GM12878 (cell line): ENCODE results near the gene NXPH2. TPM values are rescaled to one million over a fixed set of nuclear protein-coding genes. Genes with fewer than 3 reads are reported as not detected.

Experiments
- ATAC-seq: fragments of 200-7000 bp; cut with Tn5 transposase; 3 replicates; pipeline ENCODE4 v1.9.1; 2020; ENCODE audit warnings: mild to moderate bottlenecking, moderate library complexity
- BruUV-seq: library from RNA; stranded (reverse); fragments of 400-500 nt; replicated peaks from 2 replicates; lab custom pipeline; 2021; lab: Mats Ljungman, UMichigan
- CTCF ChIA-PET: fragments of 300-600 bp; sonication (Branson Sonifier 250); formaldehyde crosslinking; extraction: SDS; loops from one replicate; lab custom pipeline; 2021; ENCODE audit warnings: inconsistent platforms; lab: Yijun Ruan, JAX
- POLR2A ChIA-PET: fragments of 350-600 bp; formaldehyde crosslinking; extraction: SDS; loops from one replicate; lab custom pipeline; 2021; ENCODE audit warnings: inconsistent platforms; lab: Charles Lee
- RAD21 ChIA-PET: fragments of 300-600 bp; sonication (Branson Sonifier 250); formaldehyde crosslinking; loops from one replicate; lab custom pipeline; 2023; ENCODE audit warnings: antibody characterized with exemption; ENCODE audit not compliant: unreplicated experiment; lab: Charles Lee
- SMC1A ChIA-PET: fragments of 300-600 bp; sonication (Branson Sonifier 250); formaldehyde crosslinking; loops from one replicate; lab custom pipeline; 2023; ENCODE audit not compliant: unreplicated experiment, uncharacterized antibody; lab: Charles Lee
- DNase-seq: peaks from one replicate; pipeline ENCODE4 v3.0.0-alpha.2; 2011; ENCODE audit warnings: low read depth, low spot score
- FAIRE-seq: peaks from 3 replicates; lab custom pipeline; 2011; peaks lifted over from hg19 to GRCh38; lab: Jason Lieb, UNC
- H2AFZ ChIP-seq: 2 replicates; pipeline ENCODE4 v1.6.0; 2011; ENCODE audit warnings: low read depth, low read length, control low read depth; ENCODE audit not compliant: control insufficient read depth
- H3K27ac ChIP-seq: 2 replicates; pipeline ENCODE4 v1.5.1; 2011; ENCODE audit warnings: control low read depth; ENCODE audit not compliant: control insufficient read depth, insufficient read depth
- H3K27me3 ChIP-seq, 2 experiments: replicated peaks in 1 of 2; 2 replicates each; pipeline versions ENCODE4 v1.6.0 to v1.6.1; 2011; ENCODE audit warnings: low read length in 1 of 2; ENCODE audit not compliant: control insufficient read depth in 2 of 2, insufficient read depth in 2 of 2
- H3K36me3 ChIP-seq, 2 experiments: 2 replicates each; pipeline ENCODE4 v1.5.1; 2011; ENCODE audit warnings: low read length in 1 of 2; ENCODE audit not compliant: control insufficient read depth in 2 of 2, insufficient read depth in 2 of 2
- H3K4me1 ChIP-seq: 2 replicates; pipeline ENCODE4 v1.6.1; 2011; ENCODE audit warnings: mild to moderate bottlenecking, low read length, moderate library complexity, mixed read lengths; ENCODE audit not compliant: control insufficient read depth, insufficient read depth
- H3K4me2 ChIP-seq: 2 replicates; pipeline ENCODE4 v1.6.0; 2011; ENCODE audit warnings: control low read depth; ENCODE audit not compliant: control insufficient read depth, insufficient read depth
- H3K4me3 ChIP-seq: fragments of 200-600 bp; sonication (generic); 2 replicates; pipeline ENCODE4 v1.5.1; 2016
- H3K79me2 ChIP-seq: 2 replicates; pipeline ENCODE4 v1.6.0; 2011; ENCODE audit warnings: low read length; ENCODE audit not compliant: control insufficient read depth, insufficient read depth
- H3K9ac ChIP-seq: 2 replicates; pipeline ENCODE4 v1.8.0; 2011; ENCODE audit warnings: low read length, control low read depth, mixed read lengths; ENCODE audit not compliant: control insufficient read depth, insufficient read depth
- H3K9me3 ChIP-seq: replicated peaks from 3 replicates; pipeline ENCODE4 v1.5.1; 2011; ENCODE audit warnings: mild to moderate bottlenecking, low read length; ENCODE audit not compliant: control insufficient read depth, insufficient read depth
- H4K20me1 ChIP-seq: 2 replicates; pipeline ENCODE4 v1.6.0; 2011; ENCODE audit not compliant: control insufficient read depth, insufficient read depth
- BMI1 ChIP-seq: fragments of 450-650 bp; IDR thresholded peaks from 2 replicates; pipeline ENCODE4 v1.6.1; 2016; ENCODE audit warnings: mild to moderate bottlenecking, moderate library complexity, borderline replicate concordance
- BRCA1 ChIP-seq: IDR thresholded peaks from 2 replicates; pipeline ENCODE4 v1.6.1; 2011; ENCODE audit warnings: low read depth, low read length, improper control_type of control experiment
- CEBPB ChIP-seq, 2 experiments: fragments of 150-350 bp in 1 of 2; IDR thresholded peaks; 2 replicates each; pipeline ENCODE4 v1.6.1; 2012 to 2014; ENCODE audit warnings: low read depth in 2 of 2, low read length in 2 of 2, borderline replicate concordance in 1 of 2, inconsistent platforms in 1 of 2
- CREM ChIP-seq: IDR thresholded peaks from 2 replicates; pipeline ENCODE4 v1.6.1; 2014; ENCODE audit warnings: antibody characterized with exemption, low read depth
- EGR1 ChIP-seq, 2 experiments: IDR thresholded peaks; 1 replicate in 1 of 2; 2 replicates in 1 of 2; pipeline ENCODE4 v1.6.1; 2011 to 2012; ENCODE audit warnings: low read depth in 2 of 2, low read length in 2 of 2, borderline replicate concordance in 1 of 2, mild to moderate bottlenecking in 1 of 2, moderate library complexity in 1 of 2
- NR2C1 ChIP-seq: fragments of 450-650 bp; IDR thresholded peaks from 2 replicates; pipeline ENCODE4 v1.6.1; 2017; ENCODE audit warnings: antibody characterized with exemption, mild to moderate bottlenecking, moderate library complexity
- POU2F2 ChIP-seq: IDR thresholded peaks from 3 replicates; pipeline ENCODE4 v1.6.1; 2011; ENCODE audit warnings: low read depth, mild to moderate bottlenecking, low read length, borderline replicate concordance
- RFX5 ChIP-seq: IDR thresholded peaks from 2 replicates; pipeline ENCODE4 v1.6.1; 2011; ENCODE audit warnings: low read depth, low read length, improper control_type of control experiment
- RUNX3 ChIP-seq: IDR thresholded peaks from 2 replicates; pipeline ENCODE4 v1.6.1; 2012; ENCODE audit warnings: low read length, inconsistent platforms
- ZNF207 ChIP-seq: fragments of 450-650 bp; IDR thresholded peaks from 2 replicates; pipeline ENCODE4 v1.6.1; 2014; ENCODE audit warnings: antibody characterized with exemption, mild to moderate bottlenecking, borderline replicate concordance
- ZNF24 ChIP-seq: fragments of 450-650 bp; IDR thresholded peaks from 2 replicates; pipeline ENCODE4 v1.6.1; 2017; ENCODE audit warnings: antibody characterized with exemption, mild to moderate bottlenecking
- ZNF384 ChIP-seq: IDR thresholded peaks from 2 replicates; pipeline ENCODE4 v1.6.1; 2012; ENCODE audit warnings: low read depth, mild to moderate bottlenecking, low read length, improper control_type of control experiment, borderline replicate concordance
- WGBS: methylation state at CpG from one replicate; pipeline ENCODE4 v1.1.6; 2016; ENCODE audit warnings: low lambda C conversion rate; ENCODE audit not compliant: insufficient replicate concordance, insufficient coverage; ENCODE audit errors: missing lambda C conversion rate; 5-methylcytosine and 5-hydroxymethylcytosine counted together
- in situ Hi-C: fragments of 300-500 bp; cut with MboI; formaldehyde crosslinking; loops from 9 replicates; pipeline ENCODE4 v1.14.3; 2018; ENCODE audit warnings: mixed read lengths
- intact Hi-C: fragments of 100-400 bp; cut with micrococcal nuclease; formaldehyde crosslinking; loops from one replicate; pipeline ENCODE4 v1.14.2; 2022; ENCODE audit not compliant: unreplicated experiment
- polyA plus RNA-seq, 11 experiments: library from polyadenylated mRNA; depleted of rRNA in 4 of 11; unstranded in 6 of 11; stranded (reverse) in 5 of 11; fragments of >200 nt; fragmentation: Nextera tagmentation in 4 of 11; fragmentation: Illumina TruSeq in 1 of 11; extraction: Ambion mirVana in 4 of 11; extraction: Trizol in 1 of 11; gene quantifications; 1 replicate in 1 of 11; 2 replicates in 10 of 11; pipeline versions ENCODE4 v1.2.1 to v1.2.3, GENCODE V29; 2011 to 2016; ENCODE audit warnings: inconsistent platforms in 2 of 11, missing spikeins in 2 of 11, low read depth in 1 of 11
- total RNA-seq, 4 experiments: library from RNA; depleted of rRNA in 3 of 4; stranded (reverse); fragments of >200 nt in 3 of 4; fragmentation: Illumina TruSeq in 1 of 4; extraction: Trizol in 1 of 4; gene quantifications; 2 replicates each; pipeline versions ENCODE4 v1.2.1 to v1.2.3, GENCODE V29; 2013 to 2021
- TF ChIP-seq, protein P1 (sequence below): fragments of 150-350 bp; IDR thresholded peaks from 2 replicates; pipeline ENCODE4 v1.6.1; 2016; ENCODE audit warnings: low read depth, low read length
- TF ChIP-seq, protein P2 (sequence below): IDR thresholded peaks from 2 replicates; pipeline ENCODE4 v1.6.1; 2012; ENCODE audit warnings: low read depth, low read length, improper control_type of control experiment
- TF ChIP-seq, protein P3 (sequence below): IDR thresholded peaks from 2 replicates; pipeline ENCODE4 v1.6.1; 2011; ENCODE audit warnings: low read depth, low read length, improper control_type of control experiment, borderline replicate concordance
- TF ChIP-seq, protein P4 (sequence below): fragments of 450-650 bp; IDR thresholded peaks from 2 replicates; pipeline ENCODE4 v1.6.1; 2017; ENCODE audit warnings: low read depth, mild to moderate bottlenecking, moderate library complexity

Gene NXPH2
- total and polyA plus RNA-seq, 10 of the 15 experiments (the other 5 are each of a cell fraction or from before 2014, with no cell fraction given), result not detected

DNA sequence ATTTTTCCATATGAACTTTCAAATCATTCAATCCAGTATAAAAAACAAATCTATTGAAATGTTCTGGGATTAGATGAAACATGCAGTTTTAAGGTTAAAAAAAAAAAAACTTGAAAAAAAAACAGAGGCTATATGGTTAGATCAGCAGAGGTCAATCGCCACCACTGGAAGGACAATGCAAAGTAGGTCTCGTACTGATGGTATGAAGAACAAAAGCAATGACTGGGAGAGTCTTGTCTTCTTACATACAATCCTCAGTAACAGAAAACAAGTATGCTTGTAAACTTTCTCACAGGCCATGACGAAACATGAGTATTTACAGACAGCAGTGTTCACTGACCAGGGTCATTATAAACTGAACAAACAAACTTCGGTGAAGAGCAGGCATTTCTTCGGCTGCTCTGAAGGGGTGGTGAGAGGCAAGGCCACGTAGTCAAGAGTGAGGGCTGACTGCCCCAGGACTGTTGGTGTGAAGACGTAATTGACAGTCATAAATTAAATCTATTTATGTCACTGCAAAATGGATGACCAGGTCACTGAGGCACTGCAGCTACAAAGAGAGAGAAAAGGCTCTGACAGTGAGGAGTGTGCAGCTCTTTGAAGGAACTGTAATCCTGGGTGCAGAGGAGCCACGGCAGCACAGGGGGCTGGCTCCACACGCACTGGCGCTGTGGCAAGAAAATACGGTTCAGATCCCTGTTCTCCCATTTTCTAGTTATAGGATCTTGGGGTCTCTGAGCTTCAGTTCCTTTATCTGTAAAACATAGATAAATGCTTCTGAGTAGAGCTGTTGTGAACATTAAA is 60.0 kb downstream of the NXPH2 start:
- BruUV-seq, result no TSS peak
- POLR2A ChIA-PET, result no interaction called here
- TF ChIP-seq, protein P1, sequence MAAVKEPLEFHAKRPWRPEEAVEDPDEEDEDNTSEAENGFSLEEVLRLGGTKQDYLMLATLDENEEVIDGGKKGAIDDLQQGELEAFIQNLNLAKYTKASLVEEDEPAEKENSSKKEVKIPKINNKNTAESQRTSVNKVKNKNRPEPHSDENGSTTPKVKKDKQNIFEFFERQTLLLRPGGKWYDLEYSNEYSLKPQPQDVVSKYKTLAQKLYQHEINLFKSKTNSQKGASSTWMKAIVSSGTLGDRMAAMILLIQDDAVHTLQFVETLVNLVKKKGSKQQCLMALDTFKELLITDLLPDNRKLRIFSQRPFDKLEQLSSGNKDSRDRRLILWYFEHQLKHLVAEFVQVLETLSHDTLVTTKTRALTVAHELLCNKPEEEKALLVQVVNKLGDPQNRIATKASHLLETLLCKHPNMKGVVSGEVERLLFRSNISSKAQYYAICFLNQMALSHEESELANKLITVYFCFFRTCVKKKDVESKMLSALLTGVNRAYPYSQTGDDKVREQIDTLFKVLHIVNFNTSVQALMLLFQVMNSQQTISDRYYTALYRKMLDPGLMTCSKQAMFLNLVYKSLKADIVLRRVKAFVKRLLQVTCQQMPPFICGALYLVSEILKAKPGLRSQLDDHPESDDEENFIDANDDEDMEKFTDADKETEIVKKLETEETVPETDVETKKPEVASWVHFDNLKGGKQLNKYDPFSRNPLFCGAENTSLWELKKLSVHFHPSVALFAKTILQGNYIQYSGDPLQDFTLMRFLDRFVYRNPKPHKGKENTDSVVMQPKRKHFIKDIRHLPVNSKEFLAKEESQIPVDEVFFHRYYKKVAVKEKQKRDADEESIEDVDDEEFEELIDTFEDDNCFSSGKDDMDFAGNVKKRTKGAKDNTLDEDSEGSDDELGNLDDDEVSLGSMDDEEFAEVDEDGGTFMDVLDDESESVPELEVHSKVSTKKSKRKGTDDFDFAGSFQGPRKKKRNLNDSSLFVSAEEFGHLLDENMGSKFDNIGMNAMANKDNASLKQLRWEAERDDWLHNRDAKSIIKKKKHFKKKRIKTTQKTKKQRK, result no peak
- TF ChIP-seq POU2F2, result no peak
- no peak for TF ChIP-seq ZNF24
- TF ChIP-seq, protein P2, sequence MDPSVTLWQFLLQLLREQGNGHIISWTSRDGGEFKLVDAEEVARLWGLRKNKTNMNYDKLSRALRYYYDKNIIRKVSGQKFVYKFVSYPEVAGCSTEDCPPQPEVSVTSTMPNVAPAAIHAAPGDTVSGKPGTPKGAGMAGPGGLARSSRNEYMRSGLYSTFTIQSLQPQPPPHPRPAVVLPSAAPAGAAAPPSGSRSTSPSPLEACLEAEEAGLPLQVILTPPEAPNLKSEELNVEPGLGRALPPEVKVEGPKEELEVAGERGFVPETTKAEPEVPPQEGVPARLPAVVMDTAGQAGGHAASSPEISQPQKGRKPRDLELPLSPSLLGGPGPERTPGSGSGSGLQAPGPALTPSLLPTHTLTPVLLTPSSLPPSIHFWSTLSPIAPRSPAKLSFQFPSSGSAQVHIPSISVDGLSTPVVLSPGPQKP, result no peak
- TF ChIP-seq RFX5, result no peak
- TF ChIP-seq CEBPB (IDR thresholded peaks at IDR 0.05; ENCODE audit: borderline replicate concordance in 1 of 2, low read depth in 2 of 2, low read length in 2 of 2), result no peak
- no peak for TF ChIP-seq ZNF207
- TF ChIP-seq EGR1 (IDR thresholded peaks at IDR 0.05; ENCODE audit: borderline replicate concordance in 1 of 2, low read depth in 2 of 2, low read length in 2 of 2), result no peak
- no peak for TF ChIP-seq NR2C1
- no peak for TF ChIP-seq BMI1
- no peak for TF ChIP-seq BRCA1
- TF ChIP-seq, protein P3, sequence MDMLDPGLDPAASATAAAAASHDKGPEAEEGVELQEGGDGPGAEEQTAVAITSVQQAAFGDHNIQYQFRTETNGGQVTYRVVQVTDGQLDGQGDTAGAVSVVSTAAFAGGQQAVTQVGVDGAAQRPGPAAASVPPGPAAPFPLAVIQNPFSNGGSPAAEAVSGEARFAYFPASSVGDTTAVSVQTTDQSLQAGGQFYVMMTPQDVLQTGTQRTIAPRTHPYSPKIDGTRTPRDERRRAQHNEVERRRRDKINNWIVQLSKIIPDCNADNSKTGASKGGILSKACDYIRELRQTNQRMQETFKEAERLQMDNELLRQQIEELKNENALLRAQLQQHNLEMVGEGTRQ, result no peak
- TF ChIP-seq CREM, result no peak
- TF ChIP-seq, protein P4, sequence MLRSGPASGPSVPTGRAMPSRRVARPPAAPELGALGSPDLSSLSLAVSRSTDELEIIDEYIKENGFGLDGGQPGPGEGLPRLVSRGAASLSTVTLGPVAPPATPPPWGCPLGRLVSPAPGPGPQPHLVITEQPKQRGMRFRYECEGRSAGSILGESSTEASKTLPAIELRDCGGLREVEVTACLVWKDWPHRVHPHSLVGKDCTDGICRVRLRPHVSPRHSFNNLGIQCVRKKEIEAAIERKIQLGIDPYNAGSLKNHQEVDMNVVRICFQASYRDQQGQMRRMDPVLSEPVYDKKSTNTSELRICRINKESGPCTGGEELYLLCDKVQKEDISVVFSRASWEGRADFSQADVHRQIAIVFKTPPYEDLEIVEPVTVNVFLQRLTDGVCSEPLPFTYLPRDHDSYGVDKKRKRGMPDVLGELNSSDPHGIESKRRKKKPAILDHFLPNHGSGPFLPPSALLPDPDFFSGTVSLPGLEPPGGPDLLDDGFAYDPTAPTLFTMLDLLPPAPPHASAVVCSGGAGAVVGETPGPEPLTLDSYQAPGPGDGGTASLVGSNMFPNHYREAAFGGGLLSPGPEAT, result no peak
- no peak for TF ChIP-seq ZNF384
- no peak for TF ChIP-seq RUNX3

More for the DNA sequence above, 60.0 kb downstream of the NXPH2 start:
- intact Hi-C loops, result no loop called here
- H3K27ac ChIP-seq, result no peak overlapping the region
- RAD21 ChIA-PET, result interaction anchor here (1.0 to 2.4 kb wide), 2 partner anchors 106 to 809 kb away, joined by 3 to 12 read pairs; no protein-coding TSS in a partner anchor
- no peaks in the 10 kb centered on the region for H3K4me1 ChIP-seq
- no peak overlapping the region for H2AFZ ChIP-seq
- H3K4me2 ChIP-seq, result no peak overlapping the region
- FAIRE-seq (no peak), DNase-seq (no peak), ATAC-seq (no peak)
- no peak overlapping the region for H3K9ac ChIP-seq
- no peaks in the 10 kb centered on the region for H3K9me3 ChIP-seq
- in situ Hi-C loops, result no loop called here
- H3K79me2 ChIP-seq, result no peaks in the 10 kb centered on the region
- 59% methylated on average over 11 of the region's 11 CpGs for WGBS
- no peaks in the 10 kb centered on the region for H3K36me3 ChIP-seq
- H3K27me3 ChIP-seq, result no peaks in the 10 kb centered on the region; a peak in 2 of 4 replicates
- SMC1A ChIA-PET, result interaction anchor here (0.8 kb wide), 1 partner anchor 168 kb away, joined by 3 read pairs; no protein-coding TSS in a partner anchor
- no peaks in the 10 kb centered on the region for H4K20me1 ChIP-seq
- CTCF ChIA-PET, result interaction anchor here (1.5 kb wide), 1 partner anchor 243 kb away, joined by 5 read pairs; no protein-coding TSS in a partner anchor
- H3K4me3 ChIP-seq, result no peak overlapping the region
